ENCODE measurements around the gene MYBL2. TPM values are rescaled to one million over a fixed set of nuclear protein-coding genes. Genes with fewer than 3 reads are reported as not detected.
A peak's percentile ranks its signal among the peaks of the same experiment; 100 is the strongest.
"Not testable (repeated sequence)": the region's sequence is repeated elsewhere in the genome, so short reads cannot be mapped to it uniquely, and the experiment has no call there.

The MYBL2 gene
- total and polyA plus RNA-seq, 12 donors, result 0.09 to 6.0 (median 0.27) TPM; not detected in 2

GRCh38 chr20:43755851-43756250, 88.9 kb downstream of the MYBL2 start:
- Histone ChIP-seq H3K27me3 (peaks cover 0 to 53% (median 0%) of the 10 kb centered on the region in 7 donors), H3K9me3 (no peaks in the 10 kb centered on the region), H3K4me1 (peaks cover 0 to 26% (median 0%) of the 10 kb centered on the region in 9 donors), H3K36me3 (no peaks in the 10 kb centered on the region), H3K4me3 (no peak overlapping the region), H3K27ac (no peak overlapping the region)
- no peak for TF ChIP-seq CTCF (IDR thresholded peaks at IDR 0.05)
- ATAC-seq, result no peak
- 75% methylated on average over 8 of the region's 8 CpGs for WGBS, 2 donors
- no peak for DNase-seq
- intact Hi-C loops (cut with DNase I), result loop anchor here in 2 of 10 donors (10.0 kb wide), 2 partner anchors 79 to 429 kb away; partner anchors contain the start of gene JPH2 (in 1 of the 2)

GRCh38 chr20:43757888-43758287, 91.0 kb downstream of the MYBL2 start:
- not testable (repeated sequence) for H3K4me3 ChIP-seq, DNase-seq, H3K9me3 ChIP-seq, H3K27ac ChIP-seq, H3K4me1 ChIP-seq, ATAC-seq, H3K36me3 ChIP-seq
- intact Hi-C loops (cut with DNase I), result loop anchor here in 2 of 10 donors (10.0 kb wide), 2 partner anchors 77 to 427 kb away; partner anchors contain the start of gene JPH2 (in 1 of the 2)
- H3K27me3 ChIP-seq, result peaks cover 0 to 52% (median 0%) of the 10 kb centered on the region in 7 donors
- 83 to 85% methylated on average over 6 of the region's 6 CpGs for WGBS, 2 donors

GRCh38 chr20:43761386-43762340, 94.7 kb downstream of the MYBL2 start:
- TF ChIP-seq CTCF (IDR thresholded peaks at IDR 0.05), result no peak
- Histone ChIP-seq H3K4me3 (no peak overlapping the region), H3K36me3 (no peaks in the 10 kb centered on the region), H3K4me1 (peaks cover 0 to 10% (median under 1%) of the 10 kb centered on the region in 9 donors), H3K27ac (no peak overlapping the region), H3K27me3 (peaks cover 0 to 39% (median 0%) of the 10 kb centered on the region in 7 donors), H3K9me3 (no peaks in the 10 kb centered on the region)
- intact Hi-C loops (cut with DNase I), result loop anchor here in 3 of 10 donors (5.0 to 10.0 kb wide), 3 partner anchors 163 to 311 kb away; no protein-coding TSS in a partner anchor
- WGBS, 2 donors, result 66 to 75% methylated on average over 15 of the region's 15 CpGs
- ATAC-seq, result peak in 3 of 8 donors; percentile 4 to 68 (median 61)
- DNase-seq, result no peak

GRCh38 chr20:43762911-43763310, 96.0 kb downstream of the MYBL2 start:
- peak in 1 of 2 donors; percentile 16 for DNase-seq
- H3K9me3 ChIP-seq, result no peaks in the 10 kb centered on the region
- intact Hi-C loops (cut with DNase I), result loop anchor here in 3 of 10 donors (5.0 to 10.0 kb wide), 3 partner anchors 162 to 309 kb away; no protein-coding TSS in a partner anchor
- H3K36me3 ChIP-seq, result no peaks in the 10 kb centered on the region
- TF ChIP-seq CTCF (IDR thresholded peaks at IDR 0.05), result no peak
- WGBS, 2 donors, result 73 to 77% methylated on average over 7 of the region's 7 CpGs
- H3K4me1 ChIP-seq, result peaks cover 0 to 15% (median 7%) of the 10 kb centered on the region in 9 donors
- H3K27ac ChIP-seq, result peak overlapping the region in 1 of 10 donors; percentile 23
- no peak overlapping the region for H3K4me3 ChIP-seq
- ATAC-seq, result peak in 4 of 8 donors; percentile 15 to 75 (median 65)
- peaks cover 0 to 38% (median 0%) of the 10 kb centered on the region in 7 donors for H3K27me3 ChIP-seq
